ENCODE measurements around the gene PTPRM.

DNA sequence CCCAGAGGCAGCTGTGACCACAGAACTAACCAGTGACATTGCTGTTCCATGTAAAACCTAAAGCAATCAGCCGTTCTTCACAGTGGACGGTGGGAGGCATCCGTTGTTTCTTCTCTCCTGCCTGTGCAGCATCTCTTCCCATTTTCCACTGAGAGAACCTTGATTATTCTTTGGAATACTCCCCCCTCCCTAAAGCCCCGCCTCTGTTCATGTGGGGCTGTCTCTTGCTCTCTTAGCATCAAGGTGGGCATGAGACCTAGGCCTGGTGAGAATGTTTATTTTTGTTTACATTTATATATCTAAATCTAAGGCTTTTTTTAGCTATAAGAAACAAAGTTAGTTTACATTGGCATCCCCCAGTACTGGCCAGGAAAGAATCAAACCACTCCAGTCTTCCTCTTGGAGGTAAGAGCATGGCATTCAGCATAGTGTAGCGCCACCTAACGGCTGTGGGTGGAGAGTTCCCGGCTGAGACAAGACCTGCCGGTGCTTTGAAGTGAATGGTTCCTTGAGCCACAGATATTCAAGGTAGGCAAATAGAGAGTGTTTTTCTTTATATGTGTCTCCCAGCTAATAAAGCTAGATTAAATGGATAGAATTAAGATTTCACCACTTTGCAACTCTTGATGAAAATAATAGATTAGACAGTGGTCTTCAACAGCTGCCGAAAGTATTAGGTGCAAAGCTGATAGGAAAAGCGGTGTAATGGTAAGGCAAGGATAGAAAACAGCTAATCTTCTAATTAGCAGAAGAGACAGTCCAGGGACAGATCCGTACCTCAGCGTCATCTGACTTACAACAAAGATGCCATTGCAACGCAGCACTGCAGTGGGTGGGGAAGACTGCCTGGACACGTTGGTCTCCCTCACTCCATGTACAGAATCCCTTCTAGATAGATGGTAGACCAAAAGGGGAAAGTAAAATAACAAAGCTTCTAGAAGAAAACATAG is 822.5 kb downstream of the PTPRM start:
- TF ChIP-seq, protein P1, sequence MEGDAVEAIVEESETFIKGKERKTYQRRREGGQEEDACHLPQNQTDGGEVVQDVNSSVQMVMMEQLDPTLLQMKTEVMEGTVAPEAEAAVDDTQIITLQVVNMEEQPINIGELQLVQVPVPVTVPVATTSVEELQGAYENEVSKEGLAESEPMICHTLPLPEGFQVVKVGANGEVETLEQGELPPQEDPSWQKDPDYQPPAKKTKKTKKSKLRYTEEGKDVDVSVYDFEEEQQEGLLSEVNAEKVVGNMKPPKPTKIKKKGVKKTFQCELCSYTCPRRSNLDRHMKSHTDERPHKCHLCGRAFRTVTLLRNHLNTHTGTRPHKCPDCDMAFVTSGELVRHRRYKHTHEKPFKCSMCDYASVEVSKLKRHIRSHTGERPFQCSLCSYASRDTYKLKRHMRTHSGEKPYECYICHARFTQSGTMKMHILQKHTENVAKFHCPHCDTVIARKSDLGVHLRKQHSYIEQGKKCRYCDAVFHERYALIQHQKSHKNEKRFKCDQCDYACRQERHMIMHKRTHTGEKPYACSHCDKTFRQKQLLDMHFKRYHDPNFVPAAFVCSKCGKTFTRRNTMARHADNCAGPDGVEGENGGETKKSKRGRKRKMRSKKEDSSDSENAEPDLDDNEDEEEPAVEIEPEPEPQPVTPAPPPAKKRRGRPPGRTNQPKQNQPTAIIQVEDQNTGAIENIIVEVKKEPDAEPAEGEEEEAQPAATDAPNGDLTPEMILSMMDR (IDR thresholded peaks at IDR 0.05; ENCODE audit: low read length): peak; percentile 86
- TF ChIP-seq EZH2phosphoT487 (IDR thresholded peaks at IDR 0.05; ENCODE audit: low read length): no peak
